Esophagus muscularis mucosa (tissue), 3 donors: ENCODE data around the gene FUT9.

Experiments
- POLR2A ChIP-seq: fragments of 450-650 bp; IDR thresholded peaks from one replicate; pipeline ENCODE4 v1.6.1; 2017; ENCODE audit warnings: antibody characterized with exemption, moderate library complexity, mild to moderate bottlenecking, low read depth
- POLR2AphosphoS5 ChIP-seq, 2 donors: sonication (generic); formaldehyde crosslinking; IDR thresholded peaks; one replicate each; pipeline ENCODE4 v1.6.1; 2017; ENCODE audit warnings: antibody characterized with exemption in 2 of 2
- TF ChIP-seq, protein P1 (sequence below), 3 experiments: fragments of 200-600 bp in 2 of 3; fragments of 450-650 bp in 1 of 3; sonication (generic) in 2 of 3; IDR thresholded peaks; one replicate each; pipeline ENCODE4 v1.5.1; 2017 to 2019; ENCODE audit warnings: antibody characterized with exemption in 3 of 3, mild to moderate bottlenecking in 2 of 3, moderate library complexity in 1 of 3

DNA sequence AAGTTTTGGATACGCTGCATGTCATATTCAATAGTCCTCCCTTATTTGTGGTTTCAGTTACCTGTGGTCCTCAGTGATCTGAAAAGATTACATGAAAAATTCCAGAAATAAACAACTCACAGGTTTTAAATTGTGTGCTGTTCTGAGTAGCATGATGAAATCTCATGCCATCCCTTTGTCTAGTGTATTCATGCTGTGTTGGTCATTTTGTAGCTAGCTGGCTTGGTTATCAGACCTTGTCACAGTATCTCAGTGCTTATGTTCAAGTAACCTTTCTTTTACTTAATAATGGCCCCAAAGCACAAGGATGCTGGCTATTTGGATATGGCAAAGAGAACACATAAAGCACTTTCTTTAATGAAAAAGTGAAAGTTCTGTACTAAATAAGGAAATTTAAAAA, 78.3 kb downstream of the FUT9 start:
- TF ChIP-seq, protein P1, sequence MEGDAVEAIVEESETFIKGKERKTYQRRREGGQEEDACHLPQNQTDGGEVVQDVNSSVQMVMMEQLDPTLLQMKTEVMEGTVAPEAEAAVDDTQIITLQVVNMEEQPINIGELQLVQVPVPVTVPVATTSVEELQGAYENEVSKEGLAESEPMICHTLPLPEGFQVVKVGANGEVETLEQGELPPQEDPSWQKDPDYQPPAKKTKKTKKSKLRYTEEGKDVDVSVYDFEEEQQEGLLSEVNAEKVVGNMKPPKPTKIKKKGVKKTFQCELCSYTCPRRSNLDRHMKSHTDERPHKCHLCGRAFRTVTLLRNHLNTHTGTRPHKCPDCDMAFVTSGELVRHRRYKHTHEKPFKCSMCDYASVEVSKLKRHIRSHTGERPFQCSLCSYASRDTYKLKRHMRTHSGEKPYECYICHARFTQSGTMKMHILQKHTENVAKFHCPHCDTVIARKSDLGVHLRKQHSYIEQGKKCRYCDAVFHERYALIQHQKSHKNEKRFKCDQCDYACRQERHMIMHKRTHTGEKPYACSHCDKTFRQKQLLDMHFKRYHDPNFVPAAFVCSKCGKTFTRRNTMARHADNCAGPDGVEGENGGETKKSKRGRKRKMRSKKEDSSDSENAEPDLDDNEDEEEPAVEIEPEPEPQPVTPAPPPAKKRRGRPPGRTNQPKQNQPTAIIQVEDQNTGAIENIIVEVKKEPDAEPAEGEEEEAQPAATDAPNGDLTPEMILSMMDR (IDR thresholded peaks at IDR 0.05) = no peak
- no peak for TF ChIP-seq POLR2A
- TF ChIP-seq POLR2AphosphoS5 (IDR thresholded peaks at IDR 0.05) = no peak
